ENCODE data around the gene ALDH1A1.

GRCh38 chr9:72997387-72997995, 44.6 kb upstream of the ALDH1A1 start:
- TF ChIP-seq CTCF (IDR thresholded peaks at IDR 0.05) (no peak), POLR2A (IDR thresholded peaks at IDR 0.05) (no peak)
